HG03045 (cell line): ENCODE results near the gene DDX59.
"Not testable (repeated sequence)": the region's sequence is repeated elsewhere in the genome, so short reads cannot be mapped to it uniquely, and the experiment has no call there.

ENCODE experiments used
- ATAC-seq: cut with Tn5 transposase; IDR thresholded peaks from one replicate; pipeline ENCODE4 v1.9.1; 2021; ENCODE audit warnings: mild to moderate bottlenecking, moderate library complexity; ENCODE audit not compliant: unreplicated experiment

Gene DDX59

GRCh38 chr1:200630515-200630899 is 39.2 kb downstream of the DDX59 start:
- not testable (repeated sequence) for ATAC-seq

GRCh38 chr1:200629876-200630514 is 39.7 kb downstream of the DDX59 start:
- ATAC-seq = no peak

- ATAC-seq = peak; percentile 72
Measured at GRCh38 chr1:200628223-200628881, 41.4 kb downstream of the DDX59 start.

- ATAC-seq = no peak
Measured at GRCh38 chr1:200627575-200628222, 42.0 kb downstream of the DDX59 start.

- ATAC-seq = no peak
Measured at GRCh38 chr1:200626853-200627534, 42.7 kb downstream of the DDX59 start.

GRCh38 chr1:200625381-200625824 is 44.3 kb downstream of the DDX59 start:
- no peak for ATAC-seq

GRCh38 chr1:200624679-200625335 is 44.9 kb downstream of the DDX59 start:
- no peak for ATAC-seq

- ATAC-seq = peak; percentile 98
Measured at GRCh38 chr1:200620273-200621131, 49.2 kb downstream of the DDX59 start, which contains the start of gene KIF14. Gene KIF14 (minus strand): TSS chr1:200620751. CDS start chr1:200618723, 2,028 bp downstream.

GRCh38 chr1:200619894-200620272 is 49.8 kb downstream of the DDX59 start:
- no peak for ATAC-seq

GRCh38 chr1:200610846-200611245 is 58.9 kb downstream of the DDX59 start:
- ATAC-seq = no peak

GRCh38 chr1:200602632-200603031 is 67.1 kb downstream of the DDX59 start:
- no peak for ATAC-seq
